ENCODE data around the gene GALNT12. TPM values are rescaled to one million over a fixed set of nuclear protein-coding genes. Genes with fewer than 3 reads are reported as not detected.

GALNT12 gene
- polyA plus RNA-seq, 4 donors, result 4.1 to 11.4 (median 10.2) TPM

GRCh38 chr9:98899408-98900056 is 92.1 kb downstream of the GALNT12 start:
- DNase-seq (ENCODE audit: low read depth in 4 of 4, low spot score in 3 of 4), result peak in 1 of 4 donors; percentile 35

Other genes with a start within 250 kb of the GALNT12 start
- gene GABBR2, start 98.7 kb upstream of the GALNT12 start, polyA plus RNA-seq (ENCODE audit: insufficient read length in 4 of 4), result 10 to 100 TPM in 1 of 4 donors, 1 to 10 TPM in 3; 4.0 to 14.3 (median 5.1) TPM
- gene ANKS6, start 11.1 kb upstream of the GALNT12 start, polyA plus RNA-seq (ENCODE audit: insufficient read length in 4 of 4), result 10 to 100 TPM; 18.5 to 30.1 (median 23.2) TPM
- 10 to 100 TPM; 25.2 to 85.4 (median 33.0) TPM for gene COL15A1, start 136.2 kb downstream of the GALNT12 start, polyA plus RNA-seq (ENCODE audit: insufficient read length in 4 of 4)

All from left renal pelvis (tissue), 4 donors.